DND-41 (cell line): ENCODE data around the gene DDRGK1.

Experiments used
- CTCF ChIP-seq: IDR thresholded peaks from 2 replicates; pipeline ENCODE4 v1.5.1; 2012; ENCODE audit warnings: borderline replicate concordance, low read length, moderate library complexity, mild to moderate bottlenecking; ENCODE audit not compliant: poor library complexity, severe bottlenecking; ENCODE audit errors: extremely low read depth
- EZH2 ChIP-seq: IDR thresholded peaks from 3 replicates; pipeline ENCODE4 v1.6.1; 2012; ENCODE audit warnings: borderline replicate concordance, low read depth, mild to moderate bottlenecking, moderate library complexity, low read length, inconsistent platforms; ENCODE audit not compliant: severe bottlenecking

- no peak for TF ChIP-seq CTCF
- TF ChIP-seq EZH2: no peak
Measured at GRCh38 chr20:3195590-3196237, 8.8 kb downstream of the DDRGK1 start.
